Hepatocyte (in vitro differentiated cells): ENCODE measurements around the gene MMRN2.
"Not testable (repeated sequence)": the region's sequence is repeated elsewhere in the genome, so short reads cannot be mapped to it uniquely, and the experiment has no call there.

ENCODE experiments used
- CTCF ChIP-seq: fragments of 200-600 bp; sonication (generic); IDR thresholded peaks from 2 replicates; pipeline ENCODE4 v1.5.1; 2016; ENCODE audit warnings: antibody characterized with exemption, mild to moderate bottlenecking; ENCODE audit not compliant: poor library complexity
- EZH2 ChIP-seq: fragments of 200-600 bp; sonication (generic); IDR thresholded peaks from 2 replicates; pipeline ENCODE4 v1.6.1; 2016; ENCODE audit warnings: antibody characterized with exemption, mild to moderate bottlenecking, borderline replicate concordance
- EZH2phosphoT487 ChIP-seq: fragments of 200-600 bp; sonication (generic); IDR thresholded peaks from one replicate; pipeline ENCODE4 v1.6.1; 2018; ENCODE audit warnings: antibody characterized with exemption, mild to moderate bottlenecking, low read depth, moderate library complexity; ENCODE audit not compliant: unreplicated experiment, severe bottlenecking

- TF ChIP-seq CTCF, EZH2, EZH2phosphoT487: not testable (repeated sequence)
Observed at GRCh38 chr10:86947806-86948205, 9.6 kb downstream of the MMRN2 start.
